SW480 (cell line): Measurements from ENCODE around the gene PPP2R2C.
A peak's percentile ranks its signal among the peaks of the same experiment; 100 is the strongest.

Source experiments
- DNase-seq: peaks from one replicate; pipeline ENCODE4 v3.0.0-alpha.2; 2016; ENCODE audit warnings: low spot score

Gene PPP2R2C

DNA sequence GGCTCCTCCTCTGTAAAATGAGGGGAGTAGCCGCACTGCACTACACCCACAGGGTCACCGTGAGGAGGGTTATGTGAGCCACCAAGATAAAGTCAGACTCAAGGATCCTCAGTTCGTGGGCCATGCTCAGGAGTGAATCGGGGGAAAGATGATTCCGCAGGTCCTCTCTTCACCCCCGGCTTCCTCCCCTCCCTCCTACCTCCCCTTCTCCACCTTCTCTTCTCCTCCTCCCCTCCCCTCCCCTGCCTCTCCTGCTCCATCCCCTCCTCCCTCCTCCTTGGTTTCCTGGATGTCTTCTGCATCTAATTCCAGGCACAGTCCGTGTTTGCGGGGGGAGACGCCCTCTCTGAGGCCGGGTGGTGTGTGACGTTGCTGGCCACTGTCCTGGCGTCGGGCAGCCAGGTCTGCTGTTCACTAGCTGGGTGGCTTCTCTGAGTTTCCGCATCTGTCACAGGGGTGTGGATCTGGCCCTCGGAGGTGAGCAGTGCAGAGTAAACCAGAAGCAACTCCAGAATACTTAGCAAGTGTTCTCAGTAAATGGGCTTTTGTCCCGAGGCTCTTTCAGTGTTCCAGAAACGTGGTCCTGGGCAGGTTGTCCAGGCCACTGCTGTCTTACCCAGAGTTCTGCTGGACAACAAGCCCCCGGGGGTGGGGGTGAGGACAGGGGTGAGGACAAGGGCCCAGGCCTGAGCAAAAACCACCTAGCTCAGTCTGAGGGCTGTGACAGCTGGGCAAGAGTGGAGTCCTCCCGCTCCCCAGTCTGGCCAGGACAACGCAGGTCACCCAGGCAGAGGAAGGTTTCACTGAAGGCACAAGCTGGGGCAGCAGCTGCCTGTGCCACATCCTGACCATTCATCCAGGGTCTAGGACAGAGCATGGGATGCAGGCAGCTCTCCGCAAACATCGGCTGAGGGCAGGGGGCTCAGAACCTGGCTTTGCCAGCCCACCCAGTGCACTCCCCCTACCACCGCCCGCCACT lies 92.4 kb downstream of the PPP2R2C start:
- DNase-seq: no peak

- DNase-seq: no peak
Measured at GRCh38 chr4:6378493-6379445, 93.6 kb downstream of the PPP2R2C start.

DNA sequence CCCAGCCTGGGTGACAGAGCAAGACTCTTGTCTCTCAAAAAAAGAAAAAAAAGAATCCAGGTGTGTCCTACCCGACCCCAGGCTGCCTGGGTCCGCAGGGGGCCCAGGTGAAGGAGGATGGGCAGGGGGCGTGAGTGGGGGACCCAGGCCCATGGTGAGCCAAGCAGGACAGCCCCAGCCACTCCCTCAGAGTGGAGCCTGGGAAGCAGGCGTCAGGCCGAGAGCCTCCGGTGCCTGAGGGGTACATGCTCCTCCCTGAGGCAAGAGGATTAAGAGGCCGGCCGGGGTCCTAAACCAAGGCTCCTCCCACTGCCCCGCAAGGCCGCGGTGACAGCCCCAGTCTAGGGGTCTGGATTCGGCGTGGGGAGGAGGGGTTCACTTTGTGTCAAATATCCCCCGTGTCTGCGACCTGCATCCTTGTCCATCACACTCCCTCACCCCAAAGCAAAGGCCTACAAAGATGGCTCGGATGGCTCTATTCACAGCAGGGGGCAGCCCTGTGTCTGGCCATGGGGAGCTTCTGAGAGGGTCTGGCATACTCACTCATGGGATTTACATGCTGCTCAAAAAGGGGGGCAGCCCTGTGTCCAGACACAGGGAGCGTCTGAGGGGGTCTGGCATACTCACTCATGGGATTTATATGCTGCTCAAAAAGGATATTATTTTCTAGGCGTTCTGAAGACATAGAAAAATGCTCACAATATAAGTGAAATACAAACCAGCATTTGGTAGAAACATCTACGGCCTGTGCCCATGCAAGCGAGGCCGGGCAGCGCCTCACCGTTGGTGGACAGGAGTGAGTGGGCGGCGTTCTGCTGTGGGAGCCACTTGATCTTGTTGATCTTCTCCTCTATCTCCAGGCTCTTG lies 94.6 kb downstream of the PPP2R2C start:
- DNase-seq: no peak

DNA sequence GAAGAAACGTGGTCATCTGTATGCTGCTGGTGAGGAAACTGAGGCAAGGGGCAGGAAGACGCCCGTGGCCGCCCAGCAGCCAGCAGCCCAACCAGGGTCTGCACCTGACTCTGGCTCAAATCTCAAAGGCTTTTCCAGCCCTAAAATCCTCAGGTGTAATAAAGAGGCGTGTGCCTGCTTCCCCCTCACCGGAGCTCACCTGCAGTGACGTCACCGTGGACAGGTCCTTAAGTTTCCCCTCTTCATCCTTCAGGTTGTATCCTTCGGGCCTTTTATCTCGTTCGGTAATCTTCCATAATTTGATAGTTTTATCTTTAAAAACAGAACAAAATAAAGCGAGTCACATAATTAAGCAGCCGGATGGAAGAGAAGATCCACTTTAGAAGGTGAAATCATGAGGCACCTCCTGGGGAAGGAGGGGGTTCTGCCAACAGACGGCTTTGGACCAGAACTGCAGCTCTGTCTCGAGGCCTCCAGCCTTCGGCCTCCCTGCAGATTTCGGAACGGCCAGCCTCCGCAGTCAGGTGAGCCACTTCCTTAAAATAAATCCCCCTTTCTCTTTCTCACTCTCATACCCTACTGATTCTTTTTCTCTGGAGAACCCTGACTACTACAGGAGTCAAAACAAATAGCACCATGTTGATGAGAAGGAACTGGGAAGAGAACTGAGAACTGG lies 96.7 kb downstream of the PPP2R2C start:
- DNase-seq: no peak

GRCh38 chr4:6374575-6374974 lies 97.8 kb downstream of the PPP2R2C start:
- no peak for DNase-seq

- DNase-seq: no peak
Measured at GRCh38 chr4:6373541-6374410, 98.6 kb downstream of the PPP2R2C start.

DNA sequence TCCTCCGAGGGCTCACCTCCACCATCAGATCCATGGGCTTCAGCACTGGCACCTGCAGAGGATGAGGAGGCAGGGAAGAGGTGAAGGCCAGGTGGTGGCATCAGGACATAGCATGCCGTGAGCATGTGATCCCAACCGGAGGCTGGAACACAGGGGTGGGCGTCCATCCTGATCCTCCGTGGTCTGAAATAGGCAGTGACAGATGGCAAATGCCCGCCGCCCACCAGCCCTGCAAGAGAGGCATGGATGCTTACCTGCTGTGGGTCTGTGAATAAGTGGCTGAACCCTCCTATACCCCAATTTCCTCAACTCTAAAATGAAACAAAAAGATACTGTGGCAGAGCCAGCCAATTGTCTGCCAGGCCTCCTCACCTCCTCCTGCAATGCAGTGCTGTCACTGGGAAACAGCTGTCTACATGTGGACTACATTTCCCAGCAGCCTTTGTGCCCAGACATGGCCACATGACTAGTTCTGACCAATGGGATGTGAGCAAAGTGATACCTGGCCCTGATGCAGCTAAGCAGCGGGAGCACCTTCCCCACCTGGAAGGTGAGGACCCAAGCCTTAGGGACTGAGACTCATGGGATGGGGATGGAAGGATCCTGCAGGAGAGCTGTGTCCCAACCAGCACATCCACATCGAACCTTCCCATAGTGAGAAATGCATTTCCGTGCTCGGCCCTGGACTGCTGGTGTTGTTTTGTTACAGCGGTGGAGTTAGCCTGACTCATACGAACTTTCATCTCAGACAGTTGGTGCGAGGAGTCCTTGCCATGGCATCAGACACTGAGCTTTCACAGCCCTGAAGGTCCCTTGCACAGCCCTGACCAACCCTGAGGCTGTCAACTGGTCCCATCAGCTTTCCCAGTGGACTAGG lies 99.5 kb downstream of the PPP2R2C start:
- DNase-seq: peak; percentile 40

DNA sequence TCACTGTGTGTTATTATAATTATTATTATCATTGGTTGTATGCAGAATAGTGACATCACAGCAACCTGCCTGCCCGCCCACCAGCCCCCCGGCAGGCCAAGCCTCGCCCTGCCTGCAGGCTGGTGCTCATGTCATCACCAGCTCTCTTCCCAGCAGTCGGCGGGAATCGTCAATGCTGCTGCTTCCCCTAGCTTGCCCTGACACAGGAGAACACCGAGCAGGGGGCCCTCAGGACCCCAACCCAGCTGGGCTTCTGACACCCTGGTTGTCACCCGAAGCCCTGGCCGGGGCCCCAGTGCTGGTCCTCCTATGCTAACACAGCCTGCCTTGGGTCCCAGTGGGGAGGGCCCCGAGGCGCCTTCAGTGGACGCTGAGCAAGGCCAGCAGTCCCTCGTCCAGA lies 100.6 kb downstream of the PPP2R2C start:
- no peak for DNase-seq

DNA sequence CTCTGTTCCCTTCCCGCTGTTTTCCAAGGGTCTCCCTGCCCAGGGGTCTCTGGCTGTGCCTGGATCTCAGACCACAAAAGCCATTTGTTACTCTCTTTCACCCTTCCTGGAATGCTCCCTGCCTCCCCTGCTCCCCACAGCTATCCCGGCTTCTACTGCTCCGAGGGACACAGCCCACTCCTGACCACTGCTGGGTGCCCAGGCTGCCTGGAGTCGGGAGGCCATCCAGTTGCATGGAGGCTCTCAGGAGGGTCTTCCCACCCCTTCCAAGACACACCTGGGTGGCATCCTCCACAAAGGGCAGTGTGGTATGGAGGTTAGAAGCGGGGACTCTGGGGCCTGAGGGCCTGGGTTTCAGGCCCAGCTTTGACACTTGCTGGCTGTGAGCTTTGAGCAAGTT lies 101.1 kb downstream of the PPP2R2C start:
- DNase-seq: no peak

GRCh38 chr4:6369924-6370645 lies 102.3 kb downstream of the PPP2R2C start:
- no peak for DNase-seq

DNA sequence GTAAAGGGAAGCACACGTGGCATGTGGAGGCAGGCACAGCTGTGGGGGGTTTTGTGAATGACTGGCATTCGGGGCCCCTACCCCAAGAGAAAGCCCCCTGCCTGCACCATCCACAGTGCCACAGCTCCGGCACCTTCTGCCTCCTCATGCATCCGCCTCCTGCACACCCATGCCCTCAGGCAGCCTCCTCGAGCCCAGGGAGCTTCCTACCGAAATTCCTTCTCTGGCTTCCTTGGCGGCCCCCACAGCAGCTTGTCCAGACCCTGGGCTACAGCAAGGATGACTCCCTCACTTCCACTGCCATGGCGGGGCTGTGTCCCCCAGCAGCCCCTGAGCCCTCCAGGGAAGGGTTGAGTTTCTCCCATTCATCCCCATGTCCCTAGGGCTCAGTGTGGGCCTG lies 102.9 kb downstream of the PPP2R2C start:
- DNase-seq: no peak

- DNase-seq: no peak
Measured at GRCh38 chr4:6369035-6369434, 103.4 kb downstream of the PPP2R2C start.

GRCh38 chr4:6368601-6369000 lies 103.8 kb downstream of the PPP2R2C start:
- DNase-seq: peak; percentile 28

DNA sequence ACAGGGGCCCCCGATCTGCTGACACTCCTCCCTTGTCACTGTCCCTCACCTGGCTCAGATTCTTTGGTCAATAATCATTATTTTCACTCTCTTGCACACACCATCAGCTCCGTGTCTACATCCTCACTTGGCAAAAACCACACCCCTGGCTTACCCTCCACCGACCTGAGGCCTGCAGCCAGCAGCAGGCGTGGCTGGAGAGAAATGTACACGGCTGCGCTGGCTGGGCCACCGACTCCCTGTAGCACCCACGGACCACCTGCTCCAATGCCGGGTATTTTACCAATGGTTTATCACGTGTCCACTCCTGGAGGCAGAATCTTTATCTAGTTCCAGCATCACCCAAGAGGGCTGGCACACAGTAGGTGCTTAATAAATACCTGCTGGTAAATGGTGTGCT lies 104.3 kb downstream of the PPP2R2C start:
- no peak for DNase-seq

DNA sequence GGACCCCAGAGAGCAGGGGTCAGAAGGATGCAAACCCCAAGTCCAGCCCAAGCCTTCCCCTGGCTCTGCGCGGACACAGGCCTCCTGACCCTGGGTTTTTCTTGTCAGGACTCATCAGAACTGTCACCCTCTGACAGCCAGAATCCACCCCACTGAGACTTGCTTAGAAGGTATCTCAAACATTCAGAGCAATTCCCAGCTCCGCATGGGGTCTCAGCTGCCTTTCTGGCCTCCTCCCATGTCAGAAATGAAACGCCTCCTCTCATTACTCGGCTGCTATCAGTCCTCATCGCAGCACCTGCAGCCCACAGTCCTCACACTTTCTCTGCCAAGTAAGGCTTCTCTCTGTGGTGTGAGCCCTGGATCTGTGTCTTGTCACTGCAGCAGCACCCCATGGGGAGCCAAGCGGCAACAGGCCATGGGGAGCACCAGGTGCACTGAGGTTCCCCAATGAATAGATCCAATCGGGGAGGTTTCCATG lies 105.0 kb downstream of the PPP2R2C start:
- no peak for DNase-seq

DNA sequence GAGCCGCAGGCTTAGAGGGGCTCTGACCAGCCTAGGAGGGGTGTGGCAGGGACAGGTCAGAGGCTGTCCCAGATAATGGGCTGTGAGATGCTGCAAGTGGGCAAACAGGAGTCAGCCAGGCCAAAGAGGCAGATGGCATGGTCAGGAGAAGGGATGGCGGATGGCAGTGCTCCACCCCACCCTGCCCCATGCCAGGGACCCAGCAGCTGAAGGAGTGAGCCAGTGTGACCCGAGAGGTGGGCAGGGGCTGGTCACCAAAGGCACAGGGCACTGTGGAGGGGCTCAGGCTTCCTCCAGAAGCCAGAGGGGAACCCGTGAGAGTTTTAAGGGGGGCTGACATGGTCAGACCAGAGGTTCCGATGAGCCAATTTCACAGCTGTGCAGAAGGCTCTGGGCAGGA lies 105.8 kb downstream of the PPP2R2C start:
- DNase-seq: no peak

DNA sequence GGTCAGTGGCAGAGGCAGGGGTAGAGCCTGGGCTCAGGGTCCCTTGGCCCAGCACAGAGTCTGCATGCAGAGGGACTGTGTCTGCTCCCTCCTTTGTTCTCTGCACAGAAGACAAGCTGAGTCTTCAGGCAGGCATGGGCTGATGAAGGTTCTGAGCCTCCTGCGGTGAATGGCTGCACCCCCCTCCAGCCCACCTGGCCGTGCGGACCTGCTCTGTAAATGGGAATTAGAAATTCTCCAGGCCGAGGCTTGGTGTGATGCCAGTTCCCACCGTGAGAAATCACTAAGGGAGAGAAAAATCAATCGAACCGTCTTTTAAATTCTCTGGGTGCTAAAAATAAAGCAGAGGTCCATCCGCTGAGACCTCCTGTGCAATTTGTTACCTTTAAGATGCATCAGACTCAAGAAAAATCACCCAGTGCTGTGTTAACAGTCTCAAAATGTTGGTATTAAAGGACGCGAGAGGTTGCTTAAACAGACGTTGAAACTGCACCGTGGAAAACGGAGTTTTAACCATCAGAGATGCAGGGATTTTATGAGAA lies 106.8 kb downstream of the PPP2R2C start:
- DNase-seq: no peak

DNA sequence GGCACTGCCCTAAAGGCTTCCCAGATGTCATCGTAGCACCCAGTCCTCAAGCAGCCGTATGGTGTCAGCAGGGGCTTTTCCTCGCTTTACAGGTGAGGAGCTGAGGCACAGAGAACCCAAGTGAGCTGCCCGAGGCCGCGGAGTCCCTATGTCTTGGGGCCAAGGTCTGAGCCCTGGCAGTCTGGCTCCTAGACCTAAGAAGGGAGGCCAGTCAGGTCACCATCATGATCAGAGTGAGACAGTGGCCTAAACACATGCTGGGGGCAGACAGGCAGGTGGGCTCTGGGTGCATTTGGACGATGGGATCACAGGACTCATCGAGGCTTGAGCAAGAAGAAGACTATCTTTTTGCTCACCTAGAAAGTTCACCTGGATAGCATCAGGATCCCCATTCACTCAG lies 107.8 kb downstream of the PPP2R2C start:
- DNase-seq: no peak
